Measurements from ENCODE around the gene PDE4D. TPM values are rescaled to one million over a fixed set of nuclear protein-coding genes. Genes with fewer than 3 reads are reported as not detected.

PDE4D gene
- total RNA-seq, 1 experiment from 2014 or later, result 2.1 TPM

DNA sequence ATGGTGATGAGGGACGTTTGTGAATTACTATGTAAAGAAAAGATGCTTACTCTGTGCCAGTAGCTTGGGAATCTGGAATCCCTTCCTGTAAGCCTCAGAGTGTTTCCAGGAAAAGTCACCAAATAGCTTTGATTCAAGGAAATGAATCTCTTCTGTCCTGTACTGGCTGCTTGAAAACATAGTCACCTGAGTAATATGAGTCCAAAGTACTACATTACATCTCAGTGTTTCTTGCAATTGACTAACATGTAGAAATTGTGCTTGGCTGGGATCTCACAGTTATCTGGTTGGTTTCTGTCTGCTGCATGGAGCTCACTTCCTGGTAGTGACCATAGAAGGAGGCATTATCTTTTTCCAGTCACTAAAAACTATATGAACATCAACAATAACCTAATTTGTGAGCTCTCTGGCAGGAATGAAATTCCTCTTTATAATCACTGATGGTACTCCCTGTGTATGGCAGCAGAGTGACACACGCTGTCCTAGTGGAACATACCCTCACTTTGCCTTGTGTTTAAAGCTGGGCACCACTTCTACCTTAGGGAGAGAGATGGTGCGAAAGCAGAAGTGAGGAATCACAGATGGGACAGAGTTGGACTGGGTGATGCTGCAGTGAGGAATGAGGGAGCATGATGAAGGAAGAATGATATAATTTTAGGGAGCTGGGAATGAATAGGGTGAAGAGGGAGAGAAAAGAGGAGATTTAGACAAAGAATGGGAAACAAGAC, 742.2 kb downstream of the PDE4D start:
- Mint-ChIP-seq H3K4me3 (no peak overlapping the region), H3K36me3 (ENCODE audit: insufficient read depth in 1 of 3, low read depth in 3 of 3) (no peaks in the 10 kb centered on the region; a peak in 1 of 7 replicates)

More for the DNA sequence above, 742.2 kb downstream of the PDE4D start:
- no peak overlapping the region for H3K14ac ChIP-seq (ENCODE audit: insufficient read depth, low read length)
- H2AFZ ChIP-seq (ENCODE audit: low read length), result no peak overlapping the region
- H2BK5ac ChIP-seq (ENCODE audit: insufficient read length, low read length), result no peak overlapping the region
- H2BK20ac ChIP-seq (ENCODE audit: low read depth, low read length, poor library complexity, severe bottlenecking), result no peak overlapping the region
- no peak overlapping the region for H3K9ac ChIP-seq (ENCODE audit: extremely low read depth, insufficient read length, low read length)
- Mint-ChIP-seq H3K9me3 (peaks cover 5 to 6% of the 10 kb centered on the region in 2 experiments; a peak in 2 of 5 replicates), H3K27ac (no peak overlapping the region), H3K27me3 (ENCODE audit: low read depth) (no peaks in the 10 kb centered on the region), H3K4me1 (peaks cover 7 to 8% of the 10 kb centered on the region in 2 experiments)
- H3K4ac ChIP-seq (ENCODE audit: low read depth, low read length), result no peak overlapping the region
- H3K56ac ChIP-seq (ENCODE audit: insufficient read length, low read depth, low read length), result peak overlapping the region; percentile 40
- H3K23me2 ChIP-seq (ENCODE audit: insufficient read length, low read depth, low read length, poor library complexity, severe bottlenecking), result no peaks in the 10 kb centered on the region
- no peak overlapping the region for H3K27ac ChIP-seq (ENCODE audit: insufficient read length, low read depth, low read length)
- H3T11ph ChIP-seq (ENCODE audit: low read length), result no peak overlapping the region
- no peak overlapping the region for H2AK5ac ChIP-seq (ENCODE audit: insufficient read length, low read length)
- H3K4me2 ChIP-seq (ENCODE audit: insufficient read depth, insufficient read length, low read length), result no peak overlapping the region
- no peak overlapping the region for H2BK15ac ChIP-seq (ENCODE audit: low read depth, low read length)
- no peak overlapping the region for H4K8ac ChIP-seq (replicated peaks; ENCODE audit: insufficient read length, low read depth, low read length)
- TF ChIP-seq CTCF (conservative IDR thresholded peaks at IDR 0.05), result no peak
- no peaks in the 10 kb centered on the region for H3K79me2 ChIP-seq (ENCODE audit: insufficient read depth, low read length)
- no peak overlapping the region for H4K5ac ChIP-seq (ENCODE audit: insufficient read length, low read depth, low read length)
- H3K18ac ChIP-seq (ENCODE audit: insufficient read length, low read depth, low read length), result no peak overlapping the region
- H3K4me1 ChIP-seq (ENCODE audit: insufficient read depth, low read length), result no peaks in the 10 kb centered on the region
- H3K79me1 ChIP-seq (ENCODE audit: insufficient read depth, low read depth, low read length, poor library complexity, severe bottlenecking), result no peaks in the 10 kb centered on the region
- no peak overlapping the region for H3K23ac ChIP-seq (ENCODE audit: insufficient read length, low read depth, low read length)
- no peak overlapping the region for H2BK12ac ChIP-seq (ENCODE audit: insufficient read length, low read depth, low read length)
- H4K91ac ChIP-seq (ENCODE audit: insufficient read length, low read depth, low read length), result no peak overlapping the region
- DNase-seq, result no peak
- H2BK120ac ChIP-seq (ENCODE audit: low read depth, low read length, poor library complexity, severe bottlenecking), result no peak overlapping the region
- no peaks in the 10 kb centered on the region for H3K9me3 ChIP-seq (ENCODE audit: control insufficient read depth, low read depth, low read length)
- no CpG with 5 or more reads among the region's 3 CpGs for WGBS (ENCODE audit: extremely low coverage, insufficient read length, low lambda C conversion rate)
- no peaks in the 10 kb centered on the region for H3K27me3 ChIP-seq (ENCODE audit: insufficient read depth, low read length)
- H4K20me1 ChIP-seq (ENCODE audit: control insufficient read depth, insufficient read depth, insufficient read length), result no peaks in the 10 kb centered on the region
